Stimulated activated memory B cell treated with anti-CD40 and anti-IgM and Interleukin-4, amounts not matched to agents 10 μg/mL and 1 μg/mL and 100 μg/mL, for 72 hours (primary cell): ENCODE data around the gene CYP27A1.
"Not testable (repeated sequence)": the region's sequence is repeated elsewhere in the genome, so short reads cannot be mapped to it uniquely, and the experiment has no call there.

Source experiments
- ATAC-seq: fragments of 150-1000 bp; cut with Tn5 transposase; 2 replicates; pipeline ENCODE4 v1.10.0; 2021
- H3K27ac Mint-ChIP-seq: one replicate; pipeline ENCODE4 v1.8.0; 2022; ENCODE audit warnings: mild to moderate bottlenecking, mixed read lengths
- H3K27me3 Mint-ChIP-seq: one replicate; pipeline ENCODE4 v1.8.0; 2022; ENCODE audit warnings: mixed read lengths
- H3K36me3 Mint-ChIP-seq: one replicate; pipeline ENCODE4 v1.8.0; 2022; ENCODE audit warnings: mixed read lengths
- H3K4me1 Mint-ChIP-seq: one replicate; pipeline ENCODE4 v1.8.0; 2022; ENCODE audit warnings: mixed read lengths
- H3K4me3 Mint-ChIP-seq: one replicate; pipeline ENCODE4 v1.8.0; 2022; ENCODE audit warnings: mild to moderate bottlenecking, moderate library complexity, mixed read lengths
- H3K9me3 Mint-ChIP-seq: one replicate; pipeline ENCODE4 v1.8.0; 2022; ENCODE audit warnings: mixed read lengths

Gene CYP27A1

GRCh38 chr2:218755198-218755566 lies 26.8 kb upstream of the CYP27A1 start:
- Mint-ChIP-seq H3K36me3 (peaks cover 67% of the 10 kb centered on the region), H3K27me3 (no peaks in the 10 kb centered on the region), H3K27ac (no peak overlapping the region), H3K4me1 (no peaks in the 10 kb centered on the region), H3K9me3 (no peaks in the 10 kb centered on the region), H3K4me3 (no peak overlapping the region)
- ATAC-seq = no peak

GRCh38 chr2:218755567-218756404 lies 26.2 kb upstream of the CYP27A1 start:
- no peak overlapping the region for H3K4me3 Mint-ChIP-seq
- H3K4me1 Mint-ChIP-seq = no peaks in the 10 kb centered on the region
- no peak overlapping the region for H3K27ac Mint-ChIP-seq
- peaks cover 61% of the 10 kb centered on the region for H3K36me3 Mint-ChIP-seq
- no peaks in the 10 kb centered on the region for H3K9me3 Mint-ChIP-seq
- ATAC-seq = no peak
- H3K27me3 Mint-ChIP-seq = no peaks in the 10 kb centered on the region

GRCh38 chr2:218756599-218757377 lies 25.2 kb upstream of the CYP27A1 start:
- peaks cover 52% of the 10 kb centered on the region for H3K36me3 Mint-ChIP-seq
- no peak overlapping the region for H3K27ac Mint-ChIP-seq

GRCh38 chr2:218761795-218762194 lies 20.2 kb upstream of the CYP27A1 start:
- no peaks in the 10 kb centered on the region for H3K4me1 Mint-ChIP-seq
- H3K27ac Mint-ChIP-seq = no peak overlapping the region
- no peak overlapping the region for H3K4me3 Mint-ChIP-seq
- no peak for ATAC-seq
- peaks cover 6% of the 10 kb centered on the region for H3K36me3 Mint-ChIP-seq
- no peaks in the 10 kb centered on the region for H3K9me3 Mint-ChIP-seq
- H3K27me3 Mint-ChIP-seq = no peaks in the 10 kb centered on the region

More at GRCh38 chr2:218756599-218757377, 25.2 kb upstream of the CYP27A1 start:
- no peaks in the 10 kb centered on the region for H3K4me1 Mint-ChIP-seq
- H3K27me3 Mint-ChIP-seq = no peaks in the 10 kb centered on the region
- no peak for ATAC-seq
- H3K9me3 Mint-ChIP-seq = no peaks in the 10 kb centered on the region
- no peak overlapping the region for H3K4me3 Mint-ChIP-seq

GRCh38 chr2:218772759-218773158 lies 9.2 kb upstream of the CYP27A1 start:
- not testable (repeated sequence) for H3K27ac Mint-ChIP-seq, H3K4me1 Mint-ChIP-seq, H3K4me3 Mint-ChIP-seq, ATAC-seq, H3K27me3 Mint-ChIP-seq
- H3K36me3 Mint-ChIP-seq = peaks cover 80% of the 10 kb centered on the region
- H3K9me3 Mint-ChIP-seq = peaks cover 13% of the 10 kb centered on the region

- Mint-ChIP-seq H3K4me1 (no peaks in the 10 kb centered on the region), H3K27me3 (no peaks in the 10 kb centered on the region), H3K27ac (no peak overlapping the region), H3K36me3 (peaks cover 81% of the 10 kb centered on the region), H3K9me3 (peaks cover 13% of the 10 kb centered on the region), H3K4me3 (no peak overlapping the region)
- no peak for ATAC-seq
Observed at GRCh38 chr2:218773881-218774280, 8.1 kb upstream of the CYP27A1 start.

- H3K9me3 Mint-ChIP-seq = peaks cover 11% of the 10 kb centered on the region
- H3K4me3 Mint-ChIP-seq = no peak overlapping the region
- H3K4me1 Mint-ChIP-seq = no peaks in the 10 kb centered on the region
- peaks cover 20% of the 10 kb centered on the region for H3K27me3 Mint-ChIP-seq
- H3K27ac Mint-ChIP-seq = no peak overlapping the region
- ATAC-seq = no peak
- peaks cover 61% of the 10 kb centered on the region for H3K36me3 Mint-ChIP-seq
Observed at GRCh38 chr2:218776488-218776887, 5.5 kb upstream of the CYP27A1 start.

GRCh38 chr2:218777276-218777990 lies 4.5 kb upstream of the CYP27A1 start:
- Mint-ChIP-seq H3K36me3 (peaks cover 52% of the 10 kb centered on the region), H3K4me3 (no peak overlapping the region), H3K27me3 (peaks cover 27% of the 10 kb centered on the region)

GRCh38 chr2:218780046-218780445 lies 1.9 kb upstream of the CYP27A1 start:
- Mint-ChIP-seq H3K4me3 (no peak overlapping the region), H3K9me3 (peaks cover 7% of the 10 kb centered on the region), H3K27ac (no peak overlapping the region), H3K4me1 (no peaks in the 10 kb centered on the region), H3K27me3 (peaks cover 44% of the 10 kb centered on the region), H3K36me3 (peaks cover 33% of the 10 kb centered on the region)
- ATAC-seq = no peak

More at GRCh38 chr2:218777276-218777990, 4.5 kb upstream of the CYP27A1 start:
- no peak for ATAC-seq
- Mint-ChIP-seq H3K4me1 (no peaks in the 10 kb centered on the region), H3K9me3 (peaks cover 11% of the 10 kb centered on the region), H3K27ac (no peak overlapping the region)

- ATAC-seq = no peak
- Mint-ChIP-seq H3K4me1 (no peaks in the 10 kb centered on the region), H3K36me3 (peaks cover 27% of the 10 kb centered on the region), H3K4me3 (no peak overlapping the region), H3K27ac (no peak overlapping the region), H3K27me3 (peaks cover 44% of the 10 kb centered on the region), H3K9me3 (peaks cover 6% of the 10 kb centered on the region)
Observed at GRCh38 chr2:218780851-218781690, 876 bp upstream of the CYP27A1 start.

GRCh38 chr2:218782528-218782844 lies 539 bp downstream of the CYP27A1 start:
- Mint-ChIP-seq H3K27me3 (peaks cover 44% of the 10 kb centered on the region), H3K9me3 (peaks cover under 1% of the 10 kb centered on the region), H3K27ac (no peak overlapping the region), H3K36me3 (peaks cover 13% of the 10 kb centered on the region), H3K4me3 (no peak overlapping the region), H3K4me1 (no peaks in the 10 kb centered on the region)
- no peak for ATAC-seq

GRCh38 chr2:218783688-218784087 lies 1.7 kb downstream of the CYP27A1 start:
- peaks cover 10% of the 10 kb centered on the region for H3K36me3 Mint-ChIP-seq

GRCh38 chr2:218785103-218785502 lies 3.2 kb downstream of the CYP27A1 start:
- Mint-ChIP-seq H3K27me3 (peaks cover 46% of the 10 kb centered on the region), H3K4me1 (no peaks in the 10 kb centered on the region), H3K36me3 (peaks cover 5% of the 10 kb centered on the region), H3K4me3 (no peak overlapping the region), H3K9me3 (no peaks in the 10 kb centered on the region), H3K27ac (no peak overlapping the region)
- no peak for ATAC-seq

More at GRCh38 chr2:218783688-218784087, 1.7 kb downstream of the CYP27A1 start:
- Mint-ChIP-seq H3K27me3 (peaks cover 45% of the 10 kb centered on the region), H3K27ac (no peak overlapping the region), H3K4me3 (no peak overlapping the region), H3K9me3 (no peaks in the 10 kb centered on the region), H3K4me1 (no peaks in the 10 kb centered on the region)
- no peak for ATAC-seq

GRCh38 chr2:218786133-218786532 lies 4.2 kb downstream of the CYP27A1 start:
- H3K36me3 Mint-ChIP-seq = peaks cover 5% of the 10 kb centered on the region
- H3K4me1 Mint-ChIP-seq = no peaks in the 10 kb centered on the region

More at GRCh38 chr2:218786133-218786532, 4.2 kb downstream of the CYP27A1 start:
- Mint-ChIP-seq H3K4me3 (no peak overlapping the region), H3K9me3 (no peaks in the 10 kb centered on the region), H3K27me3 (peaks cover 39% of the 10 kb centered on the region), H3K27ac (no peak overlapping the region)
- ATAC-seq = no peak
